HepG2 (cell line): ENCODE measurements around the gene OARD1. TPM values are rescaled to one million over a fixed set of nuclear protein-coding genes. Genes with fewer than 3 reads are reported as not detected.

ENCODE experiments used
- E2F2 ChIP-seq: sonication (generic); formaldehyde crosslinking; IDR thresholded peaks from 2 replicates; pipeline ENCODE4 v1.4.0; 2020; ENCODE audit warnings: missing genetic modification reagents, borderline replicate concordance
- GATAD1 ChIP-seq: IDR thresholded peaks from 2 replicates; pipeline ENCODE4 v1.6.1; 2016; ENCODE audit warnings: missing genetic modification reagents, missing compliant biosample characterization
- GATAD2A ChIP-seq: IDR thresholded peaks from 2 replicates; pipeline ENCODE4 v1.6.1; 2016
- KDM4B ChIP-seq: sonication (generic); formaldehyde crosslinking; IDR thresholded peaks from 2 replicates; pipeline ENCODE4 v1.4.0; 2020; ENCODE audit warnings: missing genetic modification reagents
- MIXL1 ChIP-seq: IDR thresholded peaks from 2 replicates; pipeline ENCODE4 v1.6.1; 2016
- MZF1 ChIP-seq: sonication (generic); formaldehyde crosslinking; IDR thresholded peaks from 2 replicates; pipeline ENCODE4 v1.8.1; 2023; ENCODE audit warnings: mild to moderate bottlenecking, missing genetic modification reagents, borderline replicate concordance
- NFKBIZ ChIP-seq: IDR thresholded peaks from 2 replicates; pipeline ENCODE4 v1.6.1; 2018; ENCODE audit warnings: missing genetic modification reagents, missing compliant biosample characterization
- NPAS2 ChIP-seq: sonication (generic); formaldehyde crosslinking; IDR thresholded peaks from 2 replicates; pipeline ENCODE4 v1.8.0; 2022; ENCODE audit warnings: mild to moderate bottlenecking, missing genetic modification reagents, borderline replicate concordance
- NR2F2 ChIP-seq: IDR thresholded peaks from 2 replicates; pipeline ENCODE4 v1.6.1; 2012; ENCODE audit warnings: low read depth, inconsistent platforms, borderline replicate concordance
- PRDM10 ChIP-seq: sonication (generic); formaldehyde crosslinking; IDR thresholded peaks from 2 replicates; pipeline ENCODE4 v1.4.0; 2020; ENCODE audit warnings: low read depth, missing genetic modification reagents
- RCOR2 ChIP-seq: IDR thresholded peaks from 2 replicates; pipeline ENCODE4 v1.6.1; 2016; ENCODE audit warnings: missing biosample characterization, missing genetic modification reagents
- RELA ChIP-seq: sonication (generic); formaldehyde crosslinking; IDR thresholded peaks from 2 replicates; pipeline ENCODE4 v1.4.0; 2020; ENCODE audit warnings: missing genetic modification reagents
- RORA ChIP-seq: sonication (generic); formaldehyde crosslinking; IDR thresholded peaks from 2 replicates; pipeline ENCODE4 v1.5.0; 2020; ENCODE audit warnings: mild to moderate bottlenecking, missing genetic modification reagents, moderate library complexity
- SNRNP70 ChIP-seq: fragments of 200-400 bp; formaldehyde crosslinking; IDR thresholded peaks from 2 replicates; pipeline ENCODE4 v1.6.1; 2017; ENCODE audit warnings: mild to moderate bottlenecking, low read depth, low read length, moderate library complexity
- SOX13 ChIP-seq, 3 experiments: fragments of 450-650 bp in 1 of 3; sonication (generic) in 1 of 3; formaldehyde crosslinking in 1 of 3; IDR thresholded peaks in 2 of 3; conservative IDR thresholded peaks in 1 of 3; 2 replicates each; pipeline versions ENCODE4 v1.5.0 to v1.6.1; 2016 to 2020; ENCODE audit warnings: antibody characterized with exemption in 1 of 3, mild to moderate bottlenecking in 1 of 3, missing compliant biosample characterization in 1 of 3, missing genetic modification reagents in 1 of 3, moderate library complexity in 1 of 3
- SP4 ChIP-seq: sonication (generic); formaldehyde crosslinking; IDR thresholded peaks from 2 replicates; pipeline ENCODE4 v1.8.1; 2023; ENCODE audit warnings: mild to moderate bottlenecking, missing genetic modification reagents
- TCF7 ChIP-seq: sonication (generic); IDR thresholded peaks from 2 replicates; pipeline ENCODE4 v1.6.1; 2016; ENCODE audit warnings: antibody characterized with exemption, low read depth
- ZBTB46 ChIP-seq: sonication (generic); formaldehyde crosslinking; IDR thresholded peaks from 2 replicates; pipeline ENCODE4 v1.4.0; 2020; ENCODE audit warnings: mild to moderate bottlenecking, missing genetic modification reagents, borderline replicate concordance
- ZC3H13 ChIP-seq: sonication (generic); formaldehyde crosslinking; IDR thresholded peaks from 2 replicates; pipeline ENCODE4 v1.8.1; 2023; ENCODE audit warnings: mild to moderate bottlenecking, missing genetic modification reagents, moderate library complexity
- ZNF224 ChIP-seq: sonication (generic); formaldehyde crosslinking; IDR thresholded peaks from 2 replicates; pipeline ENCODE4 v1.5.0; 2020; ENCODE audit warnings: mild to moderate bottlenecking, missing genetic modification reagents
- ZNF275 ChIP-seq: sonication (generic); formaldehyde crosslinking; IDR thresholded peaks from 2 replicates; pipeline ENCODE4 v1.8.0; 2022; ENCODE audit warnings: missing genetic modification reagents, mild to moderate bottlenecking, inconsistent platforms, borderline replicate concordance
- ZNF329 ChIP-seq: sonication (generic); formaldehyde crosslinking; IDR thresholded peaks from 2 replicates; pipeline ENCODE4 v1.9.0; 2021; ENCODE audit warnings: low read depth, mild to moderate bottlenecking, missing genetic modification reagents
- ZNF337 ChIP-seq: sonication (generic); formaldehyde crosslinking; IDR thresholded peaks from 2 replicates; pipeline ENCODE4 v1.5.1; 2020; ENCODE audit warnings: missing genetic modification reagents, low read depth, mild to moderate bottlenecking, borderline replicate concordance
- ZNF614 ChIP-seq: IDR thresholded peaks from 2 replicates; pipeline ENCODE4 v1.6.1; 2018; ENCODE audit warnings: missing biosample characterization, missing genetic modification reagents, inconsistent platforms, borderline replicate concordance
- polyA plus RNA-seq, 8 experiments: library from polyadenylated mRNA; depleted of rRNA in 3 of 8; stranded (reverse) in 7 of 8; unstranded in 1 of 8; fragments of >200 nt; fragmentation: Illumina TruSeq in 4 of 8; extraction: Trizol in 4 of 8; gene quantifications; 2 replicates each; pipeline versions ENCODE4 v1.2.1 to v1.2.3, GENCODE V29; 2011 to 2016; ENCODE audit warnings: low read depth in 4 of 8, missing spikeins in 1 of 8, mixed read lengths in 1 of 8; ENCODE audit not compliant: insufficient read depth in 1 of 8
- total RNA-seq, 5 experiments: library from RNA; depleted of rRNA; stranded (reverse); fragments of >200 nt; fragmentation: Illumina TruSeq; extraction: Trizol; gene quantifications; 2 replicates each; pipeline ENCODE4 v1.2.3, GENCODE V29; 2016; ENCODE audit warnings: low read depth in 1 of 5

OARD1 gene
- total and polyA plus RNA-seq, 2 of the 13 experiments (the other 11 are each of a cell fraction or from before 2014, with no cell fraction given): 18.4 to 49.0 TPM

GRCh38 chr6:41055149-41055548 is 17.0 kb downstream of the OARD1 start (continued):
- TF ChIP-seq NFKBIZ (CRISPR knock-in tag) (no peak), NPAS2 (CRISPR knock-in tag) (no peak), RCOR2 (CRISPR knock-in tag) (0 out of 2 replicates have a peak, but pooled peaks have one; percentile 20), KDM4B (CRISPR knock-in tag) (0 out of 2 replicates have a peak, but pooled peaks have one; percentile 44), NR2F2 (no peak), ZC3H13 (CRISPR knock-in tag) (no peak), ZNF275 (no peak), SOX13 (IDR thresholded peaks at IDR 0.05) (no peak), SOX13 (CRISPR knock-in tag; conservative IDR thresholded peaks at IDR 0.05 in 1 of 2, IDR thresholded peaks at IDR 0.05 in 1 of 2) (peak in 1 of 2 experiments; percentile 42; a peak in 1 of 4 replicates), RORA (CRISPR knock-in tag) (no peak), GATAD1 (CRISPR knock-in tag) (no peak), MIXL1 (CRISPR knock-in tag) (no peak), GATAD2A (peak; percentile 69), E2F2 (CRISPR knock-in tag) (no peak), TCF7 (no peak), ZNF337 (no peak), ZNF614 (no peak), RELA (CRISPR knock-in tag) (no peak), ZNF329 (no peak), ZNF224 (CRISPR knock-in tag) (no peak), PRDM10 (CRISPR knock-in tag) (no peak), SNRNP70 (no peak), SP4 (CRISPR knock-in tag) (0 out of 2 replicates have a peak, but pooled peaks have one; percentile 12), MZF1 (CRISPR knock-in tag) (no peak), ZBTB46 (CRISPR knock-in tag) (no peak)
